Calu3 (cell line): Measurements from ENCODE around the gene EYS. TPM values are rescaled to one million over a fixed set of nuclear protein-coding genes. Genes with fewer than 3 reads are reported as not detected.

Experiments
- BruUV-seq: library from RNA; stranded (reverse); fragments of 400-500 nt; replicated peaks from 2 replicates; lab custom pipeline; 2021; lab: Mats Ljungman, UMichigan
- CTCF ChIA-PET: fragments of 300-600 bp; sonication (Branson Sonifier 250); formaldehyde crosslinking; loops from one replicate; lab custom pipeline; 2022; ENCODE audit warnings: antibody characterized with exemption; lab: Charles Lee
- DNase-seq: peaks from one replicate; pipeline ENCODE4 v3.0.0; 2022
- H3K27ac Mint-ChIP-seq: one replicate; pipeline ENCODE4 v1.8.0; 2022; ENCODE audit warnings: mixed read lengths; ENCODE audit not compliant: unreplicated experiment
- H3K27me3 Mint-ChIP-seq: one replicate; pipeline ENCODE4 v1.8.0; 2022; ENCODE audit warnings: mixed read lengths; ENCODE audit not compliant: unreplicated experiment
- H3K36me3 Mint-ChIP-seq: one replicate; pipeline ENCODE4 v1.8.0; 2022; ENCODE audit warnings: mild to moderate bottlenecking, moderate library complexity, mixed read lengths; ENCODE audit not compliant: insufficient read depth, unreplicated experiment
- H3K4me1 Mint-ChIP-seq: one replicate; pipeline ENCODE4 v1.8.0; 2022; ENCODE audit warnings: mild to moderate bottlenecking, low read depth, mixed read lengths; ENCODE audit not compliant: unreplicated experiment
- H3K4me3 Mint-ChIP-seq: one replicate; pipeline ENCODE4 v1.8.0; 2022; ENCODE audit warnings: mild to moderate bottlenecking, low read depth, moderate library complexity, mixed read lengths; ENCODE audit not compliant: unreplicated experiment
- H3K9me3 Mint-ChIP-seq: one replicate; pipeline ENCODE4 v1.8.0; 2022; ENCODE audit warnings: low read depth, mixed read lengths; ENCODE audit not compliant: unreplicated experiment
- CTCF ChIP-seq: fragments of 200-600 bp; IDR thresholded peaks from one replicate; pipeline ENCODE4 v1.8.0; 2022; ENCODE audit warnings: antibody characterized with exemption; ENCODE audit not compliant: unreplicated experiment
- intact Hi-C: fragments of 100-400 bp; cut with micrococcal nuclease; formaldehyde crosslinking; loops from one replicate; pipeline ENCODE4 v1.10.0; 2022; ENCODE audit not compliant: unreplicated experiment
- total RNA-seq: library from RNA; stranded (reverse); gene quantifications from 2 replicates; pipeline ENCODE4 v1.2.3, GENCODE V29; 2022

Gene EYS
- total RNA-seq, 1 experiment from 2014 or later, result not detected

DNA sequence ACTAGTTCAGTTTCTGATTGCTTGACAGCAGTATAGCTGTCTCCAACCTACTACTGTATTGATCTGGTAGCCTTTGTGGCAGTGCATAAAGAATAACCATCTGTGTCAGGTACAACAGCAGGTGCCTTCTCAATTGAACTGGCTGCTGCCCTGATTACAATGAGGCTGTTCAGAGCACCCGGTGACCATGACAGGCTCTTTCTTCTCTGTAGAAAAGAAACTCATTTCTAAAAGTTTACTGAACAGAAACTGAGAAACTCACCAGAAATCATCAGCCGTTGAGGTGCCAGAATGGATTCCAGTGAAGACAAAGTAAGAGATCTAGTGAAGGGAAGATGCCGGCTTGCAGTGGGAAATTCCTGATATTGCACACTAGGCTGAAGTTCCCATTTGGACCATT is 1117.1 kb downstream of the EYS start:
- intact Hi-C loops, result no loop called here
- no peak for DNase-seq
- TF ChIP-seq CTCF, result no peak
- no TSS peak for BruUV-seq
- Mint-ChIP-seq H3K27ac (no peak overlapping the region), H3K4me3 (no peak overlapping the region), H3K9me3 (peaks cover 6% of the 10 kb centered on the region), H3K36me3 (no peaks in the 10 kb centered on the region), H3K27me3 (no peaks in the 10 kb centered on the region), H3K4me1 (no peaks in the 10 kb centered on the region)
- CTCF ChIA-PET, result no interaction called here

- CTCF ChIA-PET, result no interaction called here
- no peak for DNase-seq
- intact Hi-C loops, result no loop called here
- Mint-ChIP-seq H3K27me3 (no peaks in the 10 kb centered on the region), H3K36me3 (no peaks in the 10 kb centered on the region), H3K4me1 (no peaks in the 10 kb centered on the region), H3K9me3 (peaks cover 14% of the 10 kb centered on the region), H3K27ac (no peak overlapping the region), H3K4me3 (no peak overlapping the region)
- no peak for TF ChIP-seq CTCF
- no TSS peak for BruUV-seq
These were observed 1126.7 kb downstream of the EYS start for GRCh38 chr6:64580346-64580745.

- Mint-ChIP-seq H3K9me3 (peaks cover 5% of the 10 kb centered on the region), H3K4me1 (no peaks in the 10 kb centered on the region), H3K4me3 (no peak overlapping the region), H3K27ac (no peak overlapping the region), H3K27me3 (no peaks in the 10 kb centered on the region), H3K36me3 (no peaks in the 10 kb centered on the region)
- no peak for DNase-seq
- CTCF ChIA-PET, result interaction anchor here (0.7 kb wide), 1 partner anchor 124 kb away, joined by 3 read pairs; no protein-coding TSS in a partner anchor
- intact Hi-C loops, result no loop called here
- TF ChIP-seq CTCF, result no peak
- BruUV-seq, result no TSS peak
These were observed 1153.7 kb downstream of the EYS start for GRCh38 chr6:64553249-64553786.

GRCh38 chr6:64547594-64548268 is 1159.3 kb downstream of the EYS start:
- peaks cover 8% of the 10 kb centered on the region for H3K9me3 Mint-ChIP-seq
- intact Hi-C loops, result no loop called here
- no peaks in the 10 kb centered on the region for H3K4me1 Mint-ChIP-seq
- no TSS peak for BruUV-seq
- no peaks in the 10 kb centered on the region for H3K36me3 Mint-ChIP-seq
- H3K4me3 Mint-ChIP-seq, result no peak overlapping the region
- CTCF ChIA-PET, result no interaction called here
- H3K27ac Mint-ChIP-seq, result no peak overlapping the region
- TF ChIP-seq CTCF, result no peak
- no peaks in the 10 kb centered on the region for H3K27me3 Mint-ChIP-seq
- no peak for DNase-seq
